T-cell (primary cell): Measurements from ENCODE around the gene MARCOL. TPM values are rescaled to one million over a fixed set of nuclear protein-coding genes. Genes with fewer than 3 reads are reported as not detected.
"Not testable (repeated sequence)": the region's sequence is repeated elsewhere in the genome, so short reads cannot be mapped to it uniquely, and the experiment has no call there.

Experiments
- ATAC-seq, 4 experiments: fragments of 200-7000 bp in 3 of 4; fragments of 150-1000 bp in 1 of 4; cut with Tn5 transposase; replicated peaks in 1 of 4; 1 replicate in 3 of 4; 2 replicates in 1 of 4; pipeline ENCODE4 v1.10.0; 2021; ENCODE audit warnings: moderate library complexity in 3 of 4, mild to moderate bottlenecking in 2 of 4, moderate number of reproducible peaks in 1 of 4
- CTCF ChIA-PET, 2 donors: fragments of 300-600 bp; sonication (Branson Sonifier 250); formaldehyde crosslinking; loops; one replicate each; lab custom pipeline; 2022; ENCODE audit warnings: antibody characterized with exemption in 2 of 2; lab: Charles Lee
- POLR2A ChIA-PET, 2 donors: fragments of 300-600 bp; sonication (Branson Sonifier 250); formaldehyde crosslinking; loops; one replicate each; lab custom pipeline; 2022; ENCODE audit warnings: antibody characterized with exemption in 2 of 2; lab: Charles Lee
- DNase-seq, 35 experiments: peaks; one replicate each; pipeline versions ENCODE4 v3.0.0 to v3.0.0-alpha.2; 2013 to 2023
- H3K27ac ChIP-seq: one replicate; pipeline ENCODE4 v1.5.1; 2013; ENCODE audit warnings: low read length
- H3K27me3 ChIP-seq, 2 experiments: replicated peaks in 1 of 2; 1 replicate in 1 of 2; 2 replicates in 1 of 2; pipeline versions ENCODE4 v1.6.1 to v1.7.0; 2013; ENCODE audit warnings: low read length in 1 of 2, mixed read lengths in 1 of 2; ENCODE audit not compliant: control insufficient read depth in 2 of 2, insufficient read depth in 2 of 2; ENCODE audit errors: extremely low read depth in 1 of 2
- H3K36me3 ChIP-seq, 2 donors: 1 replicate in 1 of 2; 2 replicates in 1 of 2; pipeline versions ENCODE4 v1.6.1 to v1.7.0; 2013; ENCODE audit warnings: low read length in 1 of 2; ENCODE audit not compliant: control insufficient read depth in 2 of 2, insufficient read depth in 1 of 2; ENCODE audit errors: extremely low read depth in 1 of 2
- H3K4me1 ChIP-seq, 2 experiments: 1 replicate in 1 of 2; 2 replicates in 1 of 2; pipeline versions ENCODE4 v1.6.1 to v1.7.0; 2013; ENCODE audit warnings: low read length in 2 of 2, mixed read lengths in 1 of 2; ENCODE audit not compliant: insufficient read depth in 2 of 2, control insufficient read depth in 1 of 2; ENCODE audit errors: extremely low read depth in 1 of 2
- H3K4me3 ChIP-seq, 2 donors: 1 replicate in 1 of 2; 2 replicates in 1 of 2; pipeline versions ENCODE4 v1.5.1 to v1.7.0; 2013; ENCODE audit warnings: mild to moderate bottlenecking in 2 of 2, low read length in 1 of 2, moderate library complexity in 1 of 2; ENCODE audit not compliant: control insufficient read depth in 1 of 2; ENCODE audit errors: extremely low read depth in 1 of 2
- H3K9me3 ChIP-seq: 2 replicates; pipeline ENCODE4 v1.7.0; 2013
- H3K27ac Mint-ChIP-seq, 2 donors: one replicate each; pipeline ENCODE4 v1.8.0; 2020 to 2021; ENCODE audit warnings: mild to moderate bottlenecking in 2 of 2, mixed read lengths in 2 of 2
- H3K27me3 Mint-ChIP-seq, 2 donors: one replicate each; pipeline ENCODE4 v1.8.0; 2021 to 2022; ENCODE audit warnings: mixed read lengths in 2 of 2
- H3K36me3 Mint-ChIP-seq: one replicate; pipeline ENCODE4 v1.8.0; 2021; ENCODE audit warnings: mixed read lengths
- H3K4me1 Mint-ChIP-seq, 3 donors: one replicate each; pipeline ENCODE4 v1.8.0; 2020 to 2022; ENCODE audit warnings: mixed read lengths in 3 of 3, mild to moderate bottlenecking in 1 of 3
- H3K4me3 Mint-ChIP-seq, 3 donors: one replicate each; pipeline ENCODE4 v1.8.0; 2020 to 2022; ENCODE audit warnings: mild to moderate bottlenecking in 3 of 3, mixed read lengths in 3 of 3, moderate library complexity in 3 of 3
- H3K9me3 Mint-ChIP-seq, 3 donors: one replicate each; pipeline ENCODE4 v1.8.0; 2020 to 2022; ENCODE audit warnings: mixed read lengths in 3 of 3
- WGBS: methylation state at CpG from one replicate; pipeline ENCODE4 v1.1.5; 2013; ENCODE audit warnings: missing lambda C conversion rate; ENCODE audit not compliant: insufficient coverage; 5-methylcytosine and 5-hydroxymethylcytosine counted together
- total RNA-seq, 35 experiments: library from RNA in 6 of 35; stranded (reverse) in 6 of 35; fragments of 120-200 nt in 1 of 35; gene quantifications; one replicate each; pipeline versions ENCODE4 v1.2.1 to v1.2.4 and lab custom pipeline; 2013 to 2026

MARCOL gene
- total RNA-seq, 5 donors from 2014 or later (not counting 1 experiment from before 2014, with no cell fraction given) = not detected

DNA sequence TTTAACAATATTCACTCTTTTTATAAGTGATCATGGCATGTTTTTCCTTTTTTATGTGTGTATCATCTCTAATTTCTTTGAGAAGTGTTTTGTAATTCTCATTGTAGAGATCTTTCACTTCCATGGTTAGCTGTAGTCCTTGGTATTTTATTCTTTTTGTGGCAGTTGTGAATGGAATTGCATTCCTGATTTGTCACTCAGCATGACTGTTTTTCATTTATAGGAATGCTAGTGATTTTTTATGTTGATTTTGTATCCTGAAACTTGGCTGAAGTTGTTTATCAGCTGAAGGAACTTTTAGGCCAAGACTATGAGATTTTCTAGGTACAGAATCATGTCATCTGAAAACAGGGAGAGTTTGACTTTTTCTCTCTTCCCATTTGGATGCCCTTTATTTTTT, 17.1 kb downstream of the MARCOL start:
- Mint-ChIP-seq H3K4me1 (no peaks in the 10 kb centered on the region), H3K27me3 (no peaks in the 10 kb centered on the region), H3K27ac (no peak overlapping the region), H3K4me3 (no peak overlapping the region), H3K36me3 (no peaks in the 10 kb centered on the region), H3K9me3 (peaks cover 13 to 34% (median 25%) of the 10 kb centered on the region in 3 donors)
- H3K4me1 ChIP-seq = no peaks in the 10 kb centered on the region
- peaks cover 2% of the 10 kb centered on the region for H3K9me3 ChIP-seq
- ATAC-seq (no peak), DNase-seq (no peak)
- no peaks in the 10 kb centered on the region for H3K27me3 ChIP-seq
- no peak overlapping the region for H3K27ac ChIP-seq
- ChIA-PET POLR2A (no interaction called here), CTCF (no interaction called here)
- no peak overlapping the region for H3K4me3 ChIP-seq
- H3K36me3 ChIP-seq = no peaks in the 10 kb centered on the region

DNA sequence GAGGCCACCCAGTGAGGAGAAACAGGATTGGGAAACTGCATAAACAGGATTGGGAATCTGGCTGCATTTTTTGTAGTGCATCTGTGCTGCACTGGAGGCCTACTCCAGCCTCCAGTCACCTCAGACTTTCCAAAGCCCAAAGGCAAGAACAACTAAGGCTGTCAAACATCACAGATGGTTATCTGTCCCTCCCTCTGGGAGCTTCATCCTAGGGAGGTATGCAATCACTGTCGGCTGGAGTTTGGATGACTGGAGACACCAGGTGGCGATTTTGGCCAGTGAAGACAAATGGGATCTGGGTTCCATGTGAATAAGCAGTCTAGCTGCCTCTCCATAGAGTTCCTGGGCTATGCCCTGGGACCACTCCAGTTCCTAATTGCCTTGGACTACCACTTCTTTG, 21.0 kb downstream of the MARCOL start:
- POLR2A ChIA-PET = interaction anchor here in 1 of 2 donors (0.6 kb wide), 1 partner anchor 1656 kb away, joined by 3 read pairs; no protein-coding TSS in a partner anchor

DNA sequence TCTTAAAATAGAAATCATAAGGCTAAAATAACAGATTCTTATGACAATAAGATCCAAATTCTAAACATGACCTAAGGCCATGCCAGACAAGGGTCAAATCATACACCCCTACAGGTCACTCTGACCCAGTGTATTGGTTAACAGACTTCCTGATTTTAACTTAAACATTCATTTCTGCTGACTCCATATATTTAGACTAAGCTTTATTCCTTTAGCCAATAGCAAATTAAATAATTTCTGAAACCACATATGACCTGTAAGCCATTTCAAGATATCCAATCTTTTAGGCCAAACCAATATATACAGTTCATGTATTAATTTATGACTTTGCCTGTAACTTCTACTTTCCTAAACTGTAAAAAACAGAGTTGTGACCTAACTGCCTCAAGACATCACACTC, 22.9 kb downstream of the MARCOL start:
- H3K4me3 Mint-ChIP-seq = no peak overlapping the region

More for the DNA sequence above, 21.0 kb downstream of the MARCOL start:
- Mint-ChIP-seq H3K27me3 (no peaks in the 10 kb centered on the region), H3K4me1 (no peaks in the 10 kb centered on the region), H3K9me3 (peaks cover 17 to 26% (median 25%) of the 10 kb centered on the region in 3 donors), H3K27ac (no peak overlapping the region), H3K36me3 (no peaks in the 10 kb centered on the region), H3K4me3 (no peak overlapping the region)
- WGBS = 33% methylated on average over 1 of the region's 2 CpGs
- Histone ChIP-seq H3K4me1 (no peaks in the 10 kb centered on the region), H3K27me3 (no peaks in the 10 kb centered on the region), H3K4me3 (no peak overlapping the region), H3K36me3 (no peaks in the 10 kb centered on the region), H3K27ac (no peak overlapping the region), H3K9me3 (peaks cover 2% of the 10 kb centered on the region)
- DNase-seq (no peak), ATAC-seq (no peak)
- CTCF ChIA-PET = no interaction called here

DNA sequence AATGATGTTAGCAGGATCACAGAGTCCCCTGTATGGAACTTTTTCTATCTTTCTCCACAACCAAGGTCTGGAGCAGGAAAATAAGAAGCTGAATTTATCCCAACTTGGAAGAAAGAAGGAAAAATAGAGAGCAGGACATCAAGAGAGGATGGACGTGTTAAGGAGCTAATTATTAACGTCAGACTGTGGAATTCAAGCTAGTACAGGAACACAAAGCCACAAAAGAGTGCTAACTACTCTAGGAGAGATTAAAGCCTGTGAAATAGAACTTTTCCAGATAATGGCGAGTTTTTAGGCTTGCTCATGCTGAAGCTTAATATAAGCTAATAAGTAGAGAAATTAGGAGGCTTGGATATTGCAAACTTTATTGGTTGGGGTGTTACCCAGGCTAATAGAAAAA, 29.6 kb downstream of the MARCOL start:
- DNase-seq (no peak), ATAC-seq (no peak)
- CTCF ChIA-PET = no interaction called here
- H3K36me3 Mint-ChIP-seq = no peaks in the 10 kb centered on the region
- Histone ChIP-seq H3K36me3 (no peaks in the 10 kb centered on the region), H3K27me3 (no peaks in the 10 kb centered on the region), H3K9me3 (no peaks in the 10 kb centered on the region), H3K4me1 (no peaks in the 10 kb centered on the region), H3K27ac (no peak overlapping the region), H3K4me3 (no peak overlapping the region)
- no peak overlapping the region for H3K27ac Mint-ChIP-seq
- no peaks in the 10 kb centered on the region for H3K27me3 Mint-ChIP-seq
- no peak overlapping the region for H3K4me3 Mint-ChIP-seq
- H3K4me1 Mint-ChIP-seq = no peaks in the 10 kb centered on the region
- WGBS = no CpG with 5 or more reads among the region's 3 CpGs
- peaks cover 0 to 8% (median 8%) of the 10 kb centered on the region in 3 donors for H3K9me3 Mint-ChIP-seq
- POLR2A ChIA-PET = no interaction called here

More for the DNA sequence above, 22.9 kb downstream of the MARCOL start:
- Mint-ChIP-seq H3K27me3 (no peaks in the 10 kb centered on the region), H3K9me3 (peaks cover 17 to 33% (median 25%) of the 10 kb centered on the region in 3 donors), H3K36me3 (no peaks in the 10 kb centered on the region), H3K4me1 (no peaks in the 10 kb centered on the region), H3K27ac (no peak overlapping the region)
- Histone ChIP-seq H3K9me3 (peaks cover 2% of the 10 kb centered on the region), H3K4me3 (no peak overlapping the region), H3K36me3 (no peaks in the 10 kb centered on the region), H3K27me3 (no peaks in the 10 kb centered on the region), H3K27ac (no peak overlapping the region), H3K4me1 (no peaks in the 10 kb centered on the region)
- POLR2A ChIA-PET = no interaction called here
- CTCF ChIA-PET = no interaction called here
- ATAC-seq = no peak
- DNase-seq = no peak

DNA sequence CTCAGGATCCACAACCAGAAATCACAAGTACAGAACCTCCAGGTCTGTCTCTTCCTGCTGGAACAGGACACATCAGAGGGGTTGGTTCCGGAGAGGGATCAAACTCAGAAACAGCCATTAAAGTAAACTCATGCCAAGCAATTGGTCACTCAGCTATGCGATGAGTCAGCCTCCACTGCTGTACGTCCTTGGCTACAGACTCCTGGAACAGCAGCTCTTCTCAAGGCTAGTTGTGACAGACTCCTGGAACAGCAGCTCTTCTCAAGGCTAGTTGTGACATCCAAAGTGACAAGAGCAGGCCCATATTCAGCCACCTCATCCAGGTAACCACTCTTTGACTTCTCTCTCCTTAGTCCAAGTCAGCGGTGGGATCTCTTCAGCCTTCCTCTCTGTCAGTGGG, 30.2 kb downstream of the MARCOL start, which contains the start of gene SPINK13:
TSS of gene SPINK13 (plus strand) at position 229 of the 400 bp plus-strand sequence. CDS start 1,279 bp downstream, outside the sequence.
- Histone ChIP-seq H3K4me1 (no peaks in the 10 kb centered on the region), H3K36me3 (no peaks in the 10 kb centered on the region), H3K27me3 (no peaks in the 10 kb centered on the region), H3K27ac (no peak within 1 kb of the TSS), H3K4me3 (no peak within 1 kb of the TSS), H3K9me3 (no peaks in the 10 kb centered on the region)
- H3K27me3 Mint-ChIP-seq = no peaks in the 10 kb centered on the region
- H3K9me3 Mint-ChIP-seq = peaks cover 0 to 8% (median 8%) of the 10 kb centered on the region in 3 donors
- DNase-seq = no peak
- WGBS = 90% methylated on average over 3 of the region's 4 CpGs
- H3K36me3 Mint-ChIP-seq = no peaks in the 10 kb centered on the region
- no peak within 1 kb of the TSS for H3K27ac Mint-ChIP-seq
- no peak for ATAC-seq
- no peaks in the 10 kb centered on the region for H3K4me1 Mint-ChIP-seq
- H3K4me3 Mint-ChIP-seq = no peak within 1 kb of the TSS
- ChIA-PET POLR2A (no interaction called here), CTCF (no interaction called here)

DNA sequence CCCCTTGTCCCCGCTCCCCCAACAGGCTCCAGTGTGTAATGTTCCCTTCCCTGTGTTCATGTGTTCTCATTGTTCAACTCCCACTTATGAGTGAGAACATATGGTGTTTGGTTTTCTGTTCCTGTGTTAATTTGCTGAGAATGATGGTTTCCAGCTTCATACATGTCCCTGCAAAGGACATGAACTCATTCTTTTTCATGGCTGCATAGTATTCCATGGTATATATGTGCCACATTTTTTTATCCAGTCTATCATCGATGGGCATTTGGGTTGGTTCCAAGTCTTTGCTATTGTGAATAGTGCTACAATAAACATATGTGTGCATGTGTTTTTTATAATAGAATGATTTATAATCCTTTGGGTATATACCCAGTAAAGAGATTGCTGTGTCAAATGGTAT, 36.8 kb downstream of the MARCOL start:
- no CpG with 5 or more reads among the region's 2 CpGs for WGBS
- H3K27me3 ChIP-seq, H3K36me3 Mint-ChIP-seq, DNase-seq, CTCF ChIA-PET, H3K27me3 Mint-ChIP-seq, H3K4me3 Mint-ChIP-seq, H3K9me3 ChIP-seq, ATAC-seq, H3K4me1 ChIP-seq, POLR2A ChIA-PET, H3K27ac Mint-ChIP-seq, H3K4me3 ChIP-seq, H3K36me3 ChIP-seq, H3K4me1 Mint-ChIP-seq, H3K27ac ChIP-seq: not testable (repeated sequence)
- H3K9me3 Mint-ChIP-seq = peaks cover 10 to 30% (median 29%) of the 10 kb centered on the region in 3 donors

DNA sequence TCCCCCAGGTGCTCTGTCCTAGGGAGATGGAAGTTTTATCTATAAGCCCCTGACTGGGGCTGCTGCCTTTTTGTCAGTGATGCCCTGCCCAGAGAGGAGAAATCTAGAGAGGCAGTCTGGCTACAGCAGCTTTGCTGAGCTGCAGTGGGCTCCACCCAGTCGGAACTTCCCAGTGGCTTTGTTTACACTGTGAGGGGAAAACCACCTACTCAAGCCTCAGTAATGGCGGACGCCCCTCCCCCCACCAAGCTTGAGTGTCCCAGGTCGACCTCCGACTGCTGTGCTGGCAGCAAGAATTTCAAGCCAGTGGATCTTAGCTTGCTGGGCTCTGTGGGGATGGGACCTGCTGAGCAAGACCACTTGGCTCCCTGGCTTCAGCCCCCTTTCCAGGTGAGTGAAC, 42.6 kb downstream of the MARCOL start:
- peak in 1 of 35 experiments; percentile 1 for DNase-seq
- H3K4me1 ChIP-seq, ATAC-seq, H3K27ac ChIP-seq, H3K36me3 Mint-ChIP-seq, H3K36me3 ChIP-seq, H3K4me1 Mint-ChIP-seq, H3K4me3 ChIP-seq, H3K9me3 ChIP-seq, POLR2A ChIA-PET, CTCF ChIA-PET, H3K27ac Mint-ChIP-seq, H3K4me3 Mint-ChIP-seq: not testable (repeated sequence)
- peaks cover 0 to 11% of the 10 kb centered on the region in 2 experiments for H3K27me3 ChIP-seq
- Mint-ChIP-seq H3K9me3 (peaks cover 9 to 30% (median 26%) of the 10 kb centered on the region in 3 donors), H3K27me3 (peaks cover 4 to 13% of the 10 kb centered on the region in 2 donors)
- 42% methylated on average over 4 of the region's 5 CpGs for WGBS
